ENCODE data around the gene SNX4.

The SNX4 gene

DNA sequence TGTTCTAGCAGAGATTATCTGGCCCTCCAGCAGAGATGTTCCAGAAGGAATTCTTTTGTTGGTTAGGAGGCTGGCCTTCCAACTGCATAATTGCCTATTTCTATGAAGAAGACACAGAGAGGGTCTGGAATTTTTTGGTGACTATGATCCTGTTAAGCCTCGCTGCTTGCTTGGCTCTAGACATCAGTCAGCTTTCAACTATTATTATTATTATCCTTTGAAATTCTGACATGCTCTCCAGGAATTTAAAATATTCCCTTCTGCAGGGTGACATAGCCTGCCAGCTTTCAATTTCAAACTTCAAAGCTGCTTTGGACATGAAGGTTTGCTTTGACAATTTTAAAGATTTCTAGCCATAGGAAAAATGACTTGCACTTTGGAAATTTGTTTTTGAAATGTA, 118.6 kb downstream of the SNX4 start:
- H3K4me3 ChIP-seq (ENCODE audit: low read depth, low read length), result no peak overlapping the region
- no peak for DNase-seq (ENCODE audit: low read depth)
- TF ChIP-seq MYC (IDR thresholded peaks at IDR 0.05; ENCODE audit: low read depth, low read length), result no peak
- TF ChIP-seq, protein P1, sequence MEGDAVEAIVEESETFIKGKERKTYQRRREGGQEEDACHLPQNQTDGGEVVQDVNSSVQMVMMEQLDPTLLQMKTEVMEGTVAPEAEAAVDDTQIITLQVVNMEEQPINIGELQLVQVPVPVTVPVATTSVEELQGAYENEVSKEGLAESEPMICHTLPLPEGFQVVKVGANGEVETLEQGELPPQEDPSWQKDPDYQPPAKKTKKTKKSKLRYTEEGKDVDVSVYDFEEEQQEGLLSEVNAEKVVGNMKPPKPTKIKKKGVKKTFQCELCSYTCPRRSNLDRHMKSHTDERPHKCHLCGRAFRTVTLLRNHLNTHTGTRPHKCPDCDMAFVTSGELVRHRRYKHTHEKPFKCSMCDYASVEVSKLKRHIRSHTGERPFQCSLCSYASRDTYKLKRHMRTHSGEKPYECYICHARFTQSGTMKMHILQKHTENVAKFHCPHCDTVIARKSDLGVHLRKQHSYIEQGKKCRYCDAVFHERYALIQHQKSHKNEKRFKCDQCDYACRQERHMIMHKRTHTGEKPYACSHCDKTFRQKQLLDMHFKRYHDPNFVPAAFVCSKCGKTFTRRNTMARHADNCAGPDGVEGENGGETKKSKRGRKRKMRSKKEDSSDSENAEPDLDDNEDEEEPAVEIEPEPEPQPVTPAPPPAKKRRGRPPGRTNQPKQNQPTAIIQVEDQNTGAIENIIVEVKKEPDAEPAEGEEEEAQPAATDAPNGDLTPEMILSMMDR (IDR thresholded peaks at IDR 0.05; ENCODE audit: low read depth, low read length), result no peak
- TF ChIP-seq, protein P2, sequence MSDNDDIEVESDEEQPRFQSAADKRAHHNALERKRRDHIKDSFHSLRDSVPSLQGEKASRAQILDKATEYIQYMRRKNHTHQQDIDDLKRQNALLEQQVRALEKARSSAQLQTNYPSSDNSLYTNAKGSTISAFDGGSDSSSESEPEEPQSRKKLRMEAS (IDR thresholded peaks at IDR 0.05; ENCODE audit: low read depth, low read length), result no peak
- TF ChIP-seq POLR2A (IDR thresholded peaks at IDR 0.05; ENCODE audit: extremely low read depth, insufficient read length), result no peak

DNA sequence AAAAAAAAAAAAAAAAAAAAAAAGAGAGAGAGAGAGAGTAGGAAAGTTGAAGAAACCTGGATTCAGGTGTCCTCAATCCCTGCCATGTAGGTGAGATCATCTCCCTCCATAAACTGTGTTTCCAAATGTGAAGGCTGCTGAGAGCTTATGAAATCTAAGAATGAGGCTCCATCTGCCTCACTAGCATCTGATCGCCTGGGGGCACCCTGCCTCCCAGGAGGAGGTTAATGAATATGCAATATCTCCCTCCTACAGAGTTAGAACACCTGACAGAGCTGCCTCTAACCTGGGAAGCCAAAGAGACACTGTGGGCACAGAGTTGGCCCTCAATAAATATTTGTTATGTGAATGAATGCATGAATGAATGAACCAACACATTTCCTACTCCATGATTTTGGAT, 121.0 kb downstream of the SNX4 start:
- no peak overlapping the region for H3K4me3 ChIP-seq (ENCODE audit: low read depth, low read length)
- TF ChIP-seq, protein P2 (IDR thresholded peaks at IDR 0.05; ENCODE audit: low read depth, low read length), result no peak
- TF ChIP-seq POLR2A (IDR thresholded peaks at IDR 0.05; ENCODE audit: extremely low read depth, insufficient read length) (no peak), MYC (IDR thresholded peaks at IDR 0.05; ENCODE audit: low read depth, low read length) (no peak)
- TF ChIP-seq, protein P1 (IDR thresholded peaks at IDR 0.05; ENCODE audit: low read depth, low read length), result no peak
- no peak for DNase-seq (ENCODE audit: low read depth)

All from NB4 (cell line).